Coronary artery (tissue), 2 donors: ENCODE measurements around the gene ADAMTSL5.

Experiments used
- DNase-seq: peaks from one replicate; pipeline ENCODE4 v3.0.0-alpha.2; 2017; ENCODE audit warnings: low spot score
- H3K27ac ChIP-seq, 2 donors: fragments of 200-600 bp; sonication (generic); one replicate each; pipeline ENCODE4 v1.5.1; 2016 to 2019
- H3K4me3 ChIP-seq: fragments of 200-600 bp; sonication (generic); 2 replicates; pipeline ENCODE4 v1.5.1; 2016; ENCODE audit warnings: mild to moderate bottlenecking, moderate library complexity
- TF ChIP-seq, protein P1 (sequence below): fragments of 200-600 bp; sonication (generic); IDR thresholded peaks from one replicate; pipeline ENCODE4 v1.5.1; 2019; ENCODE audit warnings: antibody characterized with exemption

ADAMTSL5 gene

GRCh38 chr19:1456121-1456900, 56.5 kb downstream of the ADAMTSL5 start:
- TF ChIP-seq, protein P1, sequence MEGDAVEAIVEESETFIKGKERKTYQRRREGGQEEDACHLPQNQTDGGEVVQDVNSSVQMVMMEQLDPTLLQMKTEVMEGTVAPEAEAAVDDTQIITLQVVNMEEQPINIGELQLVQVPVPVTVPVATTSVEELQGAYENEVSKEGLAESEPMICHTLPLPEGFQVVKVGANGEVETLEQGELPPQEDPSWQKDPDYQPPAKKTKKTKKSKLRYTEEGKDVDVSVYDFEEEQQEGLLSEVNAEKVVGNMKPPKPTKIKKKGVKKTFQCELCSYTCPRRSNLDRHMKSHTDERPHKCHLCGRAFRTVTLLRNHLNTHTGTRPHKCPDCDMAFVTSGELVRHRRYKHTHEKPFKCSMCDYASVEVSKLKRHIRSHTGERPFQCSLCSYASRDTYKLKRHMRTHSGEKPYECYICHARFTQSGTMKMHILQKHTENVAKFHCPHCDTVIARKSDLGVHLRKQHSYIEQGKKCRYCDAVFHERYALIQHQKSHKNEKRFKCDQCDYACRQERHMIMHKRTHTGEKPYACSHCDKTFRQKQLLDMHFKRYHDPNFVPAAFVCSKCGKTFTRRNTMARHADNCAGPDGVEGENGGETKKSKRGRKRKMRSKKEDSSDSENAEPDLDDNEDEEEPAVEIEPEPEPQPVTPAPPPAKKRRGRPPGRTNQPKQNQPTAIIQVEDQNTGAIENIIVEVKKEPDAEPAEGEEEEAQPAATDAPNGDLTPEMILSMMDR, result no peak

DNA sequence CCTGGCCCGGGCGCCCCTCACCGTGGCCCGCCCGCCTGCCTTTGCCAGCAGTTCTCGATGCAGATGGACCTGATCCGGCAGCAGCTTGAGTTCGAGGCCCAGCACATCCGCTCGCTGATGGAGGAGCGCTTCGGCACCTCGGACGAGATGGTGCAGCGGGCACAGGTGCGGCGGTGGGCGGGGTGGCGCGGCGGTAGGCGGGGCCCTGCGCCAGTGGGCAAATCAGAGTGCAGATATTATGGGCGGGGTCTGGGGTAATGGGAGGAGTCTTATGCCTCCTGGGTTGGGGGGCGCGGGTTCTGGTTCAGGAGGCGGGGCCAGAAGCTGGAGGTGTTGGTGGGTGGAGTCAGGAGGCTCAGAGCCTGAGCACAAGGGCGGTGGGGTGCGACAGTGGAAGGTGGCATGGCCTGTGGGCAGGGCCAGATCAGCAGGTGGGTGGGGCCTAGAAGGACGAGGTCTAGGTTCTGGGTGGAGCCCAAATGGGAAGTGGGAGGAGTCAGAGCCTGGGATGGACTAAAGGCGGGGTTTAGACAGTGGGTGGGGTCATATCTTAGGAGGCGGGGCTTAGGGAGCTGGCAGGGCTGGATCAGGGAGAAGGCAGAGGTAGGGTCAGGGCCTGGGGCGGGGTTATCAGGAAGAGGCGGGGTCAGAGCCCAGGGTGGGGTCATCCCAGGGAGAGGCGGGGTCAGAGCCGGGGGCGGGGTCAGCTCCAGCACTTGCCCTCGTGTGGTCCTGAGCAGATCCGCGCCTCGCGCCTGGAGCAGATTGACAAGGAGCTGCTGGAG, 57.3 kb downstream of the ADAMTSL5 start:
- no peak for DNase-seq
- H3K27ac ChIP-seq, result no peak overlapping the region
- TF ChIP-seq, protein P1, result no peak
- no peak overlapping the region for H3K4me3 ChIP-seq

More at GRCh38 chr19:1456121-1456900, 56.5 kb downstream of the ADAMTSL5 start:
- Histone ChIP-seq H3K4me3 (no peak overlapping the region), H3K27ac (no peak overlapping the region)
- no peak for DNase-seq
